Activated T-cell treated with anti-CD3 and anti-CD28 coated beads, Interleukin-2, amount 50 U/mL, for 4 hours (primary cell): ENCODE results near the gene FAM3C. TPM values are rescaled to one million over a fixed set of nuclear protein-coding genes. Genes with fewer than 3 reads are reported as not detected.

Experiments used
- ATAC-seq, 2 donors: fragments of 200-7000 bp; cut with Tn5 transposase; one replicate each; pipeline ENCODE4 v1.10.0; 2021
- DNase-seq: peaks from one replicate; pipeline ENCODE4 v3.0.0-alpha.2; 2020
- H3K27me3 Mint-ChIP-seq: one replicate; pipeline ENCODE4 v1.8.0; 2021; ENCODE audit warnings: low read depth, mixed read lengths
- H3K36me3 Mint-ChIP-seq: one replicate; pipeline ENCODE4 v1.8.0; 2022; ENCODE audit warnings: mixed read lengths; ENCODE audit not compliant: insufficient read depth
- H3K4me1 Mint-ChIP-seq: one replicate; pipeline ENCODE4 v1.8.0; 2021; ENCODE audit warnings: low read depth, mixed read lengths
- H3K4me3 Mint-ChIP-seq: one replicate; pipeline ENCODE4 v1.8.0; 2021; ENCODE audit warnings: mild to moderate bottlenecking, moderate library complexity, mixed read lengths
- H3K9me3 Mint-ChIP-seq: one replicate; pipeline ENCODE4 v1.8.0; 2021; ENCODE audit warnings: mixed read lengths
- total RNA-seq, 3 donors: library from RNA; stranded (reverse); gene quantifications; one replicate each; pipeline ENCODE4 v1.2.1, GENCODE V29; 2021

Gene FAM3C
- total RNA-seq, 3 donors from 2014 or later, result 32.9 to 33.5 (median 33.1) TPM

DNA sequence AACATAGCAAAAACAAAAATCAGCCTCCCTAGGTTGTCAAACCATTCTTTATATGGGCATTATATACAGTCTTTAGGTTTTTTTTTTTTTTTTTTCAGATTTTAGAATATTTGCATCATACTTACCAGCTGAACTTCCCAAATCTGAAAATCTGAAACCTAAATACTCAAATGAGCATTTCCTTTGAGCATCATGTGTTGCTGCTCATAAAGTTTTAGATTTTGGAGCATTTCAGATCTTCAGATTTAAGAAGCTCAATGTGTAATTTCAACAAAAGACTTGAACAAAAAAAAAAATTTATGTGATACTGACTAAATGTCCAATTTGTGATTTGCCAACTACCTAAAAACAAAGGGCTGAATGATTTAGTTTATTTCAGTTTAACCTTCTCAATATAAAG lies 13.6 kb downstream of the FAM3C start:
- Mint-ChIP-seq H3K27me3 (no peaks in the 10 kb centered on the region), H3K9me3 (no peaks in the 10 kb centered on the region), H3K4me1 (peaks cover 50% of the 10 kb centered on the region), H3K36me3 (peaks cover 14% of the 10 kb centered on the region), H3K4me3 (no peak overlapping the region)
- DNase-seq (no peak), ATAC-seq (no peak)

DNA sequence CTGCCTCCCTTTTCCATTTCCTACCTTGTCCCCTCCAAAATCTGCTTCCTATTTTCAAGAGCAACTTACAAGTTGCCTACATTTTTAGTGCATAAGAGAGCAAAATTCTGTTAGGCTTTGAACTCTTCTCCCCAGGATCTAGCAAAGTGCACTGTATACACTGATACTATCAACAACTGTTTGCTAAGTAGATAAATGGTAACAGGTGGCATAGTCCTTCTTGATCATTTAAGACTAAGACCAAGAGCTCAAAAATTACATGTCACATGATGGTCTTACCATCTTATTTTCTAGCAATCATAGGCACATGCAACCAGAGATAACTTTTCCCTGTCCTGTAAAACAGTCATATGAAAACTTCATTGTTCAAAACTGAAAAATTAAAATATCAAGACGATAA lies 16.2 kb downstream of the FAM3C start:
- peaks cover 36% of the 10 kb centered on the region for H3K4me1 Mint-ChIP-seq
- no peaks in the 10 kb centered on the region for H3K27me3 Mint-ChIP-seq
- DNase-seq, result no peak
- H3K36me3 Mint-ChIP-seq, result peaks cover 30% of the 10 kb centered on the region
- ATAC-seq, result no peak
- no peak overlapping the region for H3K4me3 Mint-ChIP-seq
- H3K9me3 Mint-ChIP-seq, result no peaks in the 10 kb centered on the region

DNA sequence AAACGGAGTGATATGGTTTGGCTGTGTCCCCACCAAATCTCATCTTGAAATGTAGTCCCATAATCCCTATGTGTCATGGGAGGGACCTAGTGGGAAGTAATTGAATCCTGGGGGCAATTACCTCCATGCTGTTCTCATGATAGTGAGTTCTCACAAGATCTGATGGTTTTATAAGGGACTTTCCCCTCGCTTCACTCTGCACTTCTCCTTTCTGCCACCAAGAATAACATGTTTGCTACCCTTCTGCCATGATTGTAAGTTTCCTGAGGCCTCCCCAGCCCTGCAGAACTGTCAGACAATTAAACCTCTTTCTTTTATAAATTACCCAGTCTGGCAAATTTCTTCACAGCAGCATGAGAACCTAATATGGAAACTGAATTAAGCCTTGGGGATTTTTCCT lies 19.1 kb downstream of the FAM3C start:
- H3K9me3 Mint-ChIP-seq, result no peaks in the 10 kb centered on the region
- no peak for DNase-seq

DNA sequence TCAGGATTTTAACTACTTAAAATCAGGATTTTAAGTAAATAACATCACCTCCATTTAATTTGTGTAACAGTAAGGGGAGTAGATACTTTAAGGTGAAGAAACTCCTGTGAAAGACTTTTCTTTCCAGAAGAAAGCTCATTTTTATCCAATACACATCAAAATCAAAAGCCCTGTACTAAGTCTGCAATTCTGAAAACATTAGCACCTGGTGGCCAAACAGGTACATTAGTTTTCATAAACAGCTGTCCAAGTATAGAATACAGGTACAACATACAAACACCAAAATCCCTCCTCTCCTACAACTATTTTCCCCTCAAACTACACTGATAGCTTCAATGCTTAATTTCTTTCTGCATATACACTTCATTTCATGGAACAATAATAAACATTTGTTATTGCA lies 22.9 kb downstream of the FAM3C start:
- DNase-seq (no peak), ATAC-seq (no peak)
- peaks cover 30% of the 10 kb centered on the region for H3K36me3 Mint-ChIP-seq
- H3K9me3 Mint-ChIP-seq, result no peaks in the 10 kb centered on the region
- H3K4me1 Mint-ChIP-seq, result peaks cover 38% of the 10 kb centered on the region
- no peak overlapping the region for H3K4me3 Mint-ChIP-seq
- H3K27me3 Mint-ChIP-seq, result no peaks in the 10 kb centered on the region

More for the DNA sequence above, 19.1 kb downstream of the FAM3C start:
- Mint-ChIP-seq H3K4me1 (peaks cover 28% of the 10 kb centered on the region), H3K36me3 (peaks cover 29% of the 10 kb centered on the region), H3K4me3 (no peak overlapping the region), H3K27me3 (no peaks in the 10 kb centered on the region)
- no peak for ATAC-seq

DNA sequence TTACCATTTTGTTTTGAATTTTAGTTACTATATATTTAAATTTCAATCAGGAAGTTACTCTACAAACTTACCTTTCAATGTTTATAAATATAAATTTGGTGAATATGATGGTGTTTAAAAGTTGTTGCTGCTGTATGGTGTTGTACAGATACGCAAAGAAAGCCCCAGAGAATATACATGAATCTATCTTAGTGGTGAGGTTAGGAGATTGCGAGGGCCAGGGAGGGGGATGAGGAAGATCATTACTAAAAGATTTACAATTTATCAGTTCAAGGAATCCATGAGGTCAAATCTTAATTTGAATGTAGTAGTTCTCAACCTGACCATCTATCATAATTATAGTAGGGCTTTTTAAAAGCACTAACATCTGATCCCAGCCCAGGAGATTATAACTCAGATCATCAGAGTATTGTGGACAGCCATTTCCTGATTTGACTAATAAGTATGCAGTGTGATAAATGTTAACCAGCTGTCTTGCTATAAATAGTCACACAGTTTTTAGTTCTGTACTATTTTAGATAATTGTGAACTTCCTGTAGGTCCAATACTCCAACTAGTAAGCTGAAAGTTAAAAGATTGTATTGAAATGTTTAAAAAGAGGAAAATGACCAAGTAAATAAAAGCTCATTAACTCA lies 23.6 kb downstream of the FAM3C start:
- DNase-seq, result no peak

DNA sequence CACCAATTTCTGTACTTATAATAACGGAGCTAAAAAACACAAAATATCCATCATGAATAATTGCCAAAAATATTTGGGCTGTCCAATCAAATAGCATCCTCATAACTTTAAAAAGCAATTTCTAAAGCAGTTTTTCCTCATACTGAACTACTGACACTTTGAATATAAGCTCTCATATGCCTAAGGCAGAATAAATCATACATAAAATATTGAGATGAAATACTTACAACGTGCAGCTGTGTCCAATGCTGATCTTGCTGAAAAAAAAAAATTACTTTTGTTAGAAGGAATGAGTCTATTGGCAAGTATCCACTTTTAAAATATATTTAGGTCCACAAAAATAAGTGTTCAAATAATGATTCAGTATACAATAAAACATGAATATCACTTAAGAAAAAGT lies 24.2 kb downstream of the FAM3C start:
- no peak for ATAC-seq
- H3K4me1 Mint-ChIP-seq, result peaks cover 38% of the 10 kb centered on the region

More for the DNA sequence above, 23.6 kb downstream of the FAM3C start:
- peak; percentile 53 to 67 for ATAC-seq
- Mint-ChIP-seq H3K9me3 (no peaks in the 10 kb centered on the region), H3K4me3 (peak overlapping the region; percentile 7), H3K4me1 (peaks cover 38% of the 10 kb centered on the region), H3K27me3 (no peaks in the 10 kb centered on the region), H3K36me3 (peaks cover 28% of the 10 kb centered on the region)

GRCh38 chr7:121371367-121371766 lies 24.7 kb downstream of the FAM3C start:
- no peaks in the 10 kb centered on the region for H3K9me3 Mint-ChIP-seq
- H3K36me3 Mint-ChIP-seq, result peaks cover 24% of the 10 kb centered on the region
- DNase-seq, result no peak
- H3K4me1 Mint-ChIP-seq, result peaks cover 42% of the 10 kb centered on the region
- no peak for ATAC-seq
- H3K27me3 Mint-ChIP-seq, result no peaks in the 10 kb centered on the region
- no peak overlapping the region for H3K4me3 Mint-ChIP-seq

More for the DNA sequence above, 24.2 kb downstream of the FAM3C start:
- peaks cover 25% of the 10 kb centered on the region for H3K36me3 Mint-ChIP-seq
- no peaks in the 10 kb centered on the region for H3K9me3 Mint-ChIP-seq
- no peaks in the 10 kb centered on the region for H3K27me3 Mint-ChIP-seq
- no peak for DNase-seq
- H3K4me3 Mint-ChIP-seq, result no peak overlapping the region

GRCh38 chr7:121369462-121369861 lies 26.6 kb downstream of the FAM3C start:
- Mint-ChIP-seq H3K36me3 (peaks cover 17% of the 10 kb centered on the region), H3K4me1 (peaks cover 36% of the 10 kb centered on the region), H3K27me3 (no peaks in the 10 kb centered on the region), H3K4me3 (no peak overlapping the region), H3K9me3 (no peaks in the 10 kb centered on the region)
- ATAC-seq, result peak; percentile 16 to 37
- DNase-seq, result no peak

DNA sequence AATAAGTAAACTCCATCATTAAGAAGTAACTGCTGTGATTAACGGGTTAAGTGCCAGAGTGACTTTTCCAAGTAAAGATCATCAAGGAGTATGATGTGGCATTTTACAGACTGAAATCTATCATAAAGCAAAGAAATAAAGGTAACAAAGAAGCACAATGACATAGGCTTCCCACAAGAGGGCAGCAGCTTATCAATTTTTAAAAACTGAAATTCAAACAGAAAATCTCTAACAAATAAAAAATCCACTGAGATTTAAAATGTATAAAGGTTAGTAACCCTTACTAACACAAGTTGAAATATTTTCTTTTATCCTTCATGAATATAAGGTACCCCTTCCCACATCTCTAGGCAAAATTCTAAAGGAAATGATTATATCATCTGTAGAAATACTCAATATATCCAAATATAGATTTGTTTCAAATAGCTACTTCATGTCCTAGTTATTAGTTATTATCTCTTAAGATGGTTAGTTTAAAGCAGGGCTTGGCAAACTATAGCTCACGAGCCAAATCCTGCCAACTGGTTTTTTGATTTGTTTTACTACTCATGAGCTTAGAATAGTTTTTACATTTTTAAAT lies 29.2 kb downstream of the FAM3C start:
- Mint-ChIP-seq H3K36me3 (peaks cover 25% of the 10 kb centered on the region), H3K4me1 (peaks cover 25% of the 10 kb centered on the region), H3K9me3 (no peaks in the 10 kb centered on the region), H3K4me3 (no peak overlapping the region), H3K27me3 (no peaks in the 10 kb centered on the region)
- DNase-seq, result peak; percentile 8
- ATAC-seq, result no peak

DNA sequence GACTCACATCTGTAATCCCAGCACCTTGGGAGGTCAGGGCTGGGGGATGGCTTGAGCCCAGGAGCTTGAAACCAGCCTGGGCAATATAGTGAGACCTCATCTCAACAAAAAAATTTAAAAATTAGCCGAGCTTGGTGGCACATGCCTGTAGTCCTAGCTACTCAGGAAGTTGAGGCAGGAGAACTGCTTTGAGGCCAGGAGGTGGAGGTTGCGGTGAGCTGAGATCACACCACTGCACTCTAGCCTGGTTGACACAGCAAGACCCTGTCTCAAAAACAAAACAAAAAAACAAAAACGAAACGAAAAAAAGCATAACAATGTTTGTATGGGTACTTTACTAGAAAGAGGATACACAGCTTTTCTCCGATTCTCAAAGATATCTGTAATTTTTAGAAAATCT lies 35.5 kb downstream of the FAM3C start:
- H3K9me3 Mint-ChIP-seq, result no peaks in the 10 kb centered on the region
- ATAC-seq (no peak), DNase-seq (no peak)
- no peaks in the 10 kb centered on the region for H3K4me1 Mint-ChIP-seq
- H3K36me3 Mint-ChIP-seq, result peaks cover 32% of the 10 kb centered on the region
- H3K27me3 Mint-ChIP-seq, result no peaks in the 10 kb centered on the region
- no peak overlapping the region for H3K4me3 Mint-ChIP-seq

DNA sequence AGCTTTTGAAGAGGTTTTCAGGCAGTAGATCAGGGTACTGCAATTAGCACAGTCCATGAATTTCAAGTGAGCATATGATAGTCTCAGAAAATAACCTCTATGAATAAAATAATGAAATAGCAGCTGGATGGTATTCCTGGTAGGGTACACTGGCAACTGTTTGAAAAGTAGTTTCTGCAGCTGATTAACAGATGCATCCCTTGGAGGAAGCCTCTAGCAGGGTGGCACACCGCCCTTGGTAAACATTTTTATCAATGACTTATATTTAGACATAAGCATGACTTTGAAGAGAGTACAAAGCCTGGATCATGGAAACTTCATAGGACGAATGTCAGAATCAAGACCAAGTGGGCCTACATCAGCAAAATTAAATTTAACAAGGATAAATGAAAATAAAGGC lies 40.5 kb downstream of the FAM3C start:
- no peak overlapping the region for H3K4me3 Mint-ChIP-seq
- DNase-seq (no peak), ATAC-seq (no peak)
- H3K4me1 Mint-ChIP-seq, result no peaks in the 10 kb centered on the region
- H3K27me3 Mint-ChIP-seq, result no peaks in the 10 kb centered on the region
- H3K36me3 Mint-ChIP-seq, result peaks cover 42% of the 10 kb centered on the region
- no peaks in the 10 kb centered on the region for H3K9me3 Mint-ChIP-seq

DNA sequence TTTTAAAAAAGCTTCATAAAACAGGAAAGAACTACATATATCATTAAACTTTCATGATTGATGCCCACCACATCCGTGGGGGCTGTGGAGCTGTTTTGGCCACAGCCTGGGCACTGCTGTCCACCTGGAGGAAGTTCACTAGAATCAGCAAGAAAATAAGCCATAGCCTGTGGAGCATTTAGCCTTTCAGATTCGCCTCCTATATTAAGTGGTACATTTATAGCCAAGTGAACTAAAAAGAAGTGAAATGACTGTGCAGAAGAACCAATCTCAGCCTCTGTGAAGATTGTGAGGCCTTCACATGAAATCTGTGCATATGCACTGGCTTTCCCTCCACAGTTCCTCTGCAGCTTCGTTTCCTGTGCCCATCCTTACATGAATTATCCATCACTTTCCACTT lies 43.8 kb downstream of the FAM3C start:
- Mint-ChIP-seq H3K27me3 (no peaks in the 10 kb centered on the region), H3K4me1 (no peaks in the 10 kb centered on the region), H3K4me3 (no peak overlapping the region), H3K9me3 (no peaks in the 10 kb centered on the region), H3K36me3 (peaks cover 36% of the 10 kb centered on the region)
- ATAC-seq (no peak), DNase-seq (no peak)

GRCh38 chr7:121351682-121352081 lies 44.4 kb downstream of the FAM3C start:
- ATAC-seq, result no peak
- H3K27me3 Mint-ChIP-seq, result no peaks in the 10 kb centered on the region
- no peaks in the 10 kb centered on the region for H3K4me1 Mint-ChIP-seq
- no peaks in the 10 kb centered on the region for H3K9me3 Mint-ChIP-seq
- H3K4me3 Mint-ChIP-seq, result no peak overlapping the region
- no peak for DNase-seq
- peaks cover 36% of the 10 kb centered on the region for H3K36me3 Mint-ChIP-seq

GRCh38 chr7:121344497-121344896 lies 51.6 kb downstream of the FAM3C start:
- H3K4me3 Mint-ChIP-seq, result no peak overlapping the region
- H3K9me3 Mint-ChIP-seq, result no peaks in the 10 kb centered on the region
- DNase-seq (no peak), ATAC-seq (no peak)
- H3K27me3 Mint-ChIP-seq, result no peaks in the 10 kb centered on the region
- peaks cover 19% of the 10 kb centered on the region for H3K36me3 Mint-ChIP-seq
- H3K4me1 Mint-ChIP-seq, result no peaks in the 10 kb centered on the region

DNA sequence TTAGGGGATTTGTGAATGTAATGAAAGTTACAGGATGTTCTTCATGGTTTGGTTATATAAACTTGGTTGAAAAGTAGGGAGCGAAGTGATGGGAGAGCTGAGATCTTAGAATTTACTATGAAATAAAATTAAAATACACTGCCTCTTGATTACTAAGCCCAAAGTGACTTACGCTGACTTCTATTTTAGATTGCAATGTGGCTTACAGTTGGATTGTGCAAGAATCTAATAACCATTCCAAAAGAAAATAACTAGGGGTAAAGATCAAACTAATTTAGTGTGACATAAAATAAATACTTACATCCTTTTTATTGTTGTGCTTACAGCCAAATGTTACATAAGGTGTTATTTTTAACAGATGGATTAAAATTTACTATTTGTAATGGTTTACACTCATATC lies 52.0 kb downstream of the FAM3C start:
- H3K27me3 Mint-ChIP-seq, result no peaks in the 10 kb centered on the region
- H3K4me1 Mint-ChIP-seq, result no peaks in the 10 kb centered on the region
- H3K9me3 Mint-ChIP-seq, result no peaks in the 10 kb centered on the region
- no peak for DNase-seq
- no peak overlapping the region for H3K4me3 Mint-ChIP-seq
- H3K36me3 Mint-ChIP-seq, result peaks cover 22% of the 10 kb centered on the region
- no peak for ATAC-seq
